HG03280 (cell line): Measurements from ENCODE around the gene SNCA.

Source experiments
- ATAC-seq: cut with Tn5 transposase; IDR thresholded peaks from one replicate; pipeline ENCODE4 v1.9.1; 2021; ENCODE audit warnings: mild to moderate bottlenecking, moderate library complexity; ENCODE audit not compliant: unreplicated experiment

Gene SNCA

GRCh38 chr4:89820010-89820409 lies 17.0 kb downstream of the SNCA start:
- no peak for ATAC-seq

- ATAC-seq: no peak
Observed at GRCh38 chr4:89814362-89814761, 22.6 kb downstream of the SNCA start.

DNA sequence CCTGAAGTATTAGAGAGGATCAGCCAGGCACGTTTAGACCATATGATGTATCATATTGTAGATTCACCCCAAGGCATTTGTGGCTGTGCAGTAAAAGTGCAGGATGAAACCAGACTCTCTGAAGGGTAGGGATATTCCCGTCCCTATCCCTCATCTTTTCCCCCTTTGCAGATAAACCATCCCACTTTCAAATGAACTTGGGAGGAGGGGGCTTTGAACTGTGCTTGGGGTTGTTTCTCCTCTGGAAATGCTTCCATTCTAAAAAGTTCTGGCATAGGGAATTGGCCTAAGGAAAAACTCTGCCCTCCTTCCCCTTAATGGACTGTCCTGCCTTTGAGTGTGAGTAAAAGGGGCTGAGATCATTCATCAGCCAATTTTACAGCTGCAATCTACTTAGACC lies 23.8 kb downstream of the SNCA start:
- ATAC-seq: no peak

GRCh38 chr4:89807441-89808140 lies 29.4 kb downstream of the SNCA start:
- ATAC-seq: no peak

GRCh38 chr4:89805297-89805696 lies 31.7 kb downstream of the SNCA start:
- ATAC-seq: no peak

DNA sequence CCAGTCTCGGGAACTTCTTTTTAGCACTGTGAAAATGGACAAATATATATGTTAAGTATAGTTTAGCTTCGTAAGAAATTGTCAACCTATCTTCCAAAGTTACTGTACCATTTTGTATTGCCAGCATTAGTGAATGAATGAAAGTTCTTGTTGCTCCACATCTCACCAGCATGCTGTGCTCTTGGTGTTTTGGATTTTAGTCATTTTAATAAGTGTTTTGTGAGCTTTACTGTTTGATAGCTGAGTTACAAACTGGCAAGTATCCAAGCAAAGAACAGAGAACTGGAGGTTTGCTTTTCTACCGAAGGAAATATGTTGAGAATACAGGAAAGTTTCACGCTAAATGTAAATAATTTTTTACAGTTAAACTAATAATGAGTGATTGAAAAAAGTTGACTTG lies 33.0 kb downstream of the SNCA start:
- ATAC-seq: no peak

DNA sequence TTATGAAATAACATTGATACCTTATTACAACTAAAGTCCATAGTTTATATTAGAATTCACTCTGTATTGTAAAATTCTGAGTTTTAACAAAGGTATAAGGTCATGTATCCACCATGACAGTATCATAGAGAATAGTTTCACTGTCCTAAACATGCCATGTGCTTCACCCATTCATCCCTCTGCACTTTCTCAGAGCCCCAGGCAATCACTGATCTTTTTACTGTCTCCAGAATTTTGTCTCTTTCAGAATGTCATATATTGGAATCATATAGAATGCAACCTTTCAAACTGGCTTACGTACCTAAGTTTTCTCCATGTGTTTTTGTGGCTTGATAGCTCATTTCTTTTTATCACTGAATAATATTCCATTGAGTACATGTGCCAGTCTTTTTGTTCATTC lies 33.9 kb downstream of the SNCA start:
- no peak for ATAC-seq

- no peak for ATAC-seq
Observed at GRCh38 chr4:89800527-89801103, 36.3 kb downstream of the SNCA start.

- no peak for ATAC-seq
Observed at GRCh38 chr4:89800012-89800516, 36.9 kb downstream of the SNCA start.

GRCh38 chr4:89799071-89799470 lies 37.9 kb downstream of the SNCA start:
- ATAC-seq: no peak

- no peak for ATAC-seq
Observed at GRCh38 chr4:89797117-89797516, 39.8 kb downstream of the SNCA start.

DNA sequence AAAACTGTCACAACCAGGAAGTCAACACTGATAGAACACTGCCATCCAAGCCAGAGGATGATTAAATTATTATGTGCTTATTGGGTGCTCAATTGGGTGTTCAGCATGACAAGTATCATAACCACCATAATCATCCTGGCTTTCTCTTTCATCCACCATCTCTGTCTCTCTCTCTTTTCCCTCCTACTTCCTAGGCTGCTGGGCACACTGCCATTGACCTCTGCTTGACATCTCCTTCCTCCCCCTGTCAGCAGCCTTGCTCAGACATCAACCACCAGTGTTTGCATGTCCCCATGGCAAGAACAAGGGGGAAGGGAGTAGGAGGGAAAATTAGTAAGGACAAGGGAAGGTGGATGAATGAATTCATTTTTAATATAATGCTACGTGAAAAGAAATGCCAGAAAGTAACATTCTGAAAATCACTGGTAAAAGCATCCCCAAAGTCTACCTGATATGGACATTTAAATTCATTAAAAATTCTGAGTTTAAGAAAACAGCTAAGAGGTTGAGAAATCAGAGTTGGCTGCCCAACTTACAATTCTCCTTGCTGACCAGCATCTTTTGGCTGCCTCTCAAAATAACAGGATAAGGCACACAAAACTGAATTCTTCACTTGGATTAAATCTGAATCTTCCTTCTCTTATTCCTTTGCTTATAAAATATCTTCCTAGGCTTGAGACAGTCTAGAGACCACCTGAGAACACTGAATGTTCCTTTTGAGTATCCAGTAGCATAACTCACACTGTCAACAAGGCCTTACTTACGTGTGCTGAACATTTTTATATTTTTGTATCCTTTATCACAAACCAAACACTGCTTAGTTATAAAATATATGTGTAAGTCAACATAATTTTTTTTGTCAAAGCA lies 48.5 kb downstream of the SNCA start:
- no peak for ATAC-seq

- no peak for ATAC-seq
Observed at GRCh38 chr4:89784686-89785231, 52.2 kb downstream of the SNCA start.

DNA sequence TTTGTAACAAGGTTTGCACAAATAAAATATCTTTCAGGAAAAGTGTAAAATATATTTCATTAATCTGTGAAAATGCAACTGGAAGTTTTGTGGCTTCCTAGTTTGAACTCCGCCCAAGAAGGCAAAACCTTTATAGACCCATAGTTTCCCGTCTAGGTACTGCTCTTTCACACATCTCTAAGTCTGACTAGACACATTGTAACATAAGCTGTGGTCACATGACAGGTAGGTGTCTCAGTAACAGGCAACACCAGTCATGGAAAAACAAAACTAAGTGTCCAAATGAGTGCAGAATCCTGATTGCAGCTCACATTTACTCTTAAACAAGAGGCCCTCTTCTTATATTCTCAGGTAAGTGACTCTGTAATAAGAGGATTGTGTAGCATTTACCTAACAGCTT lies 55.6 kb downstream of the SNCA start:
- no peak for ATAC-seq

DNA sequence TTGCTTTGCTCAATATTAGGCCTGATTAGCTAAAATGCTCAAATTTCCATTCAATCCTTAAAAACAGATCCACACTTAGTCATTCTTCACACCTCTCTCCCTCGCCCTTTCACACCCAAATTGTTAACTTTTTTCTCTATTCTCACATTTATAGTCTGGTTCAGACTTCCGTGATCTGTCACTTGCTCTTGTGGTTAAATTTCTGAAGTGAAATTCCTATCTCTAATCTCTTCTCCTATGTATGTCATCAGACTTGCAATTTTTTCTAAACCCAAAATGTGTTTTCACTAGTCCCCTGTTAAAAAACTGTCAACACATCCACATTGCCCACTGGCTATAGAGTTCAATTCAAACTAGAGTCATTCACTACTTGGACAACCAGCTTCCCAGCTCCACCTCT lies 63.2 kb downstream of the SNCA start:
- no peak for ATAC-seq

GRCh38 chr4:89769856-89770255 lies 67.1 kb downstream of the SNCA start:
- ATAC-seq: no peak

GRCh38 chr4:89767924-89768323 lies 69.0 kb downstream of the SNCA start:
- no peak for ATAC-seq

DNA sequence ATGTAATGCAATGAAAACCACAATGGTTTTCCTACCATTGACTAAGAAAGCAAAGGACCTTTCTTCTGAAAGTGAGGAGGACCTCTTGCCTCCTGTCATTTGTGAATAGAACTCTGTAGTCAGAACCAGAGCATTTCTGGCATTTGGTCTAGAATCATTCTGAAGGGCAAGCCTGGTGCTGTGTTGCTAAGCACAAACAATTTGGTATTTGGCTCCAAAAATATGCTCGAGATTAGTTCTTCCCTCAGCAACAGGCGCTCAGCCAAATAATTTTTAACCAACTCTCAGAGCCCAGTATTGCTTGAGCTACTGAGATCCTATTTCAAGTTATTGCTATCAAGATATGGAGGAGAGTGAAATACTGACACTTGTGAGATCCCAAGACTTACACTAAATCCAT lies 71.0 kb downstream of the SNCA start:
- ATAC-seq: no peak

DNA sequence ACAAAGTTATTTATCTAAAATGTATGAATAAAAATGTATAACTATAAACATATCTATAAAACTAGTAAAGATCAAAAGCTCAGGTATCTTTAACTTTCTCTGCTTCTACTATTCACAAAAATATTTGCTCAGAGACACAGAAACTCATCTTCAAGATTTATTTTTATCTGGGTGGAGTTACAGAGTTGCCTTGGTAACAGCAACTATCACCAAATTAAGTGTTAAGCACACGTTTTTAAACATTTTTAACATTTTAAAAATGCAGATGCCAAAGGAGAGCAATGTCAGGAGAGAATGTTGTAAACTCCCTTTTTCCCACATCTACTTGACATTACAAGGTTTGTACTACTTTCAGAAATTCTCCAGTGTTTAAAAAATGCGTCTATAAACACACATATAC lies 71.4 kb downstream of the SNCA start:
- no peak for ATAC-seq

- no peak for ATAC-seq
Observed at GRCh38 chr4:89762311-89762710, 74.7 kb downstream of the SNCA start.

DNA sequence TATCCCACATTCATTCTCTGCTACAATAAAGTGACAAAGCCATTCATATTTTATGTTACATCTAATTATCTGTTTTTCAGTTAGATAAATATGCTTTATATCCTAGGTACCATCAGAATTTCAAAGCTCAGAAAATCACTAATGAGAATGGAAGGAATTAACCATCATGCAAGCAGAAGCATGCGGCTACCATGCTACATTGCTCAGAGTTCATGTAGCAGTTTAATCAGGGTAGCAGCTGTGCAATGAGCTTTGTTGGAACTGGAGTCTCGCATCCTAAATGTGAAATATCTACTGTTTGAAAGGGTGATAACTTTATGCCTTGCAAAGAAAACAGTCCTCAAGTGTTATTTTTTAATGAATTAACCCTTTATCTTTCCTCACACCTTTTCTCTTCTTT lies 77.5 kb downstream of the SNCA start:
- ATAC-seq: no peak
